HG03103 (cell line): ENCODE results near the gene METTL21C.

Source experiments
- ATAC-seq: cut with Tn5 transposase; IDR thresholded peaks from one replicate; pipeline ENCODE4 v1.9.1; 2021; ENCODE audit warnings: low read depth; ENCODE audit not compliant: unreplicated experiment

METTL21C gene

DNA sequence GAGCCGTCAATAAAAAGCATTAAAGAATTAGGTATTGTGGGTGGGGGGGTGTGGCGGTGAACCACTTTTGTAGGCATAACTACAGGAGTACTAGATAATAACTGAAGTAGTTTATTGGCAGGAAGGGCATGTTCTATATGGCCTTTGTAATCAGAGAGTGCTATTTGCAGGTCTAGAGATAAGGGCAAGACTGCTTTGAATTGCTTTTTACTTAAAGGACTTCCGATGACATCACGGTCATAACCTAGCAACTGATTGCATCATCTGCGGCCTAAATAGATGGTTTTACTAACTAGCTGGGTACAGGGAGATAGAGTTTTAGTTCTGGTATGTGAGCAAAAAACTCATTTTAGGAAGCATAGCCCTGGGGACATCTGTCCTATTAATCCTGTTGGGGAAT lies 24.7 kb downstream of the METTL21C start:
- no peak for ATAC-seq

- ATAC-seq = no peak
Measured at GRCh38 chr13:102667911-102668310, 26.9 kb downstream of the METTL21C start.

DNA sequence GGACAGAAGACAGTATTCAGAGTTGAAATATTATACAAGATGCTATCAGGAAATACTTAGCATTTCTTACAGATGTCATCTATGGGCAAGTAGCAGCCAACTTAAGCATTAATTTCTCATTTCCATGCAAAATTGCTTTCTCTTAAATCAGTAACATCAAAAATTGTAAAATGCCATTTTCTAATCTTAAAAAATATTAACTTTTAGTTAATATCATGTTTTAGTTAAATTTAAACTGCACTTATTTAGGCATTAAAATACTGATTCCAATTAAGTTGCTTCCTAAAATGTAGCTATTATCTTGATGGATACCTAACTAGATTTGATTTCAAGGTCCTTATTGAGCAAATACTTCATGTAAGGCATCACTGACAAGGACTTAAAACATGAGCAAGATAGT lies 27.8 kb downstream of the METTL21C start:
- no peak for ATAC-seq

DNA sequence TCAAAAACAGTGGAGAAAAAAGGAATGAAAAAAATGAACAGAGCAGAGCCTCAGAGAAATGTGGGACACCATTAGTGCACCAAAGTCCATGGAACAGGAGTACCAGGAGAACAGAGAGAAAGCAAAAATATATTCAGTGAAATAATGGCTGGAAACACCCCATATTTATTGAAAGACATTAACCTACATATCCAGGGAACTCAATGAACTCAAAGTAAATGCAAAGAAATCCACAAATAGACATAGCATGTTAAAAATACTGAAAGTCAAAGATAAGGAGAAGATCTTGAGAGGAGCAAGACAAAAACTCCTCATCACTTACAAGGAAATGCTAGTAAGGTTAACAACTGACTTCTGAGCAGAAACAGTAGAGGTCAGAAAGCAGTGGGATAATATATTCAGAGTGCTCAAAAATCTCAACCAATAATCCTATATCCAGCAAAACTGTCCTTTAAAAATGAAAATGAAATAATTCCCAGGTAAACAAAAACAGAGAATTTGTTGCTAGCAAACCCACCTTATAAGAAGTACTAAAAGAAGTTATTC lies 35.6 kb downstream of the METTL21C start:
- no peak for ATAC-seq

DNA sequence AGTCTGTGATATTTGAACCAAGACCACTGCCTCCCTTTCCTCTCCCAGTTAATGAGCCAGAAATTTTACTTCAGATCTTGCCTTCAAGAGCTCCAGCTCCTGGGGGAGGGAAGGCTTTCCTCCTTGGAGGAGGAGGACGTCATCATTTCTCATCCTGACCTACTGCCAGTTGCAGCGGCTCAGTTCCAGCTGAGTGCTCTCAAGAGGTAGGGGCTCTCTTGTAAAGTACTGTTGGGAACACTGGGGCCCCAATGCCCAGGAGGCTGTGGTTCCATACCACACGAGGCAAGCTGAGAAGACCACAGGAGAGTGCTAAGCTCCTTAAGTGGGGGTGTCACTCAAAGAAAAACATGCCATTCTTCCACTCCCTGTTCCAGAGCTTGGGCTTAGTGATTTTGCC lies 36.2 kb downstream of the METTL21C start:
- no peak for ATAC-seq

DNA sequence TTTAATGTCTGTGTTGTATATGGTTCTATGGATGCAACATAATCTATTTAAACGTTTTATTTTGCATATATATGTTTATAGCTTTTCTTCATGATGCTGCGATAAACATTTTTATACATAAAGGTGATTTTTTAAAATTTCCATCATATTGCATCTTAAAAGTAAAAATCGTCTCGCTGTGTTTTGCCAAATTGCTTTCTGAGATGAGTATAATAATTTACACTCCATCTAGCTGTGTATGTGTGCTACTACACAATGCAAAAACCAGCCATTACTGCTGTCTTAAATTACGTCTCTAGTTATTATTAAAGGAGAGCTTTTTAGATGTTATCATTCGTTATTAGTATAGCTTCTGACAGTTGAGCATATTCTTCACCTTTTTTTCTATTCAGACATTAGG lies 37.2 kb downstream of the METTL21C start:
- ATAC-seq = no peak

DNA sequence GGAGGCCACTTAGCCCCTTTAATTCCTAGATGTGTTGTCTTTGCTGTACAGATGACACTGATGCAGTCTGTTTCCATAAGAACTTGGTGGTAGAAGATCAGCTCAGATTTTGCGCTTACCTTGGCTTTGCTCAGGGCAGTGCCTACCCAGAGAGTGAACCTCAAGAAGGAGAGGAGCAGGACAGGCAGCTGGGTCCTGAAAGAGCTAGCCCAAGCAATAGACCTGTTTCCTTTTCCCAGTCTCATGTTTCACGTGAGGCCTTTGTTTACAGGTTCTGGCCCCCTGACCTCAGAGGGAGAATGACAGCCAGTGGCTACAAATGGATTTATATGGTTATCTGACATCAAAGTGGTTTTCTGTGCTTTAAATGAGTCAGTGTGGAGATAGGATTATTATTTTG lies 40.1 kb downstream of the METTL21C start:
- ATAC-seq = no peak

DNA sequence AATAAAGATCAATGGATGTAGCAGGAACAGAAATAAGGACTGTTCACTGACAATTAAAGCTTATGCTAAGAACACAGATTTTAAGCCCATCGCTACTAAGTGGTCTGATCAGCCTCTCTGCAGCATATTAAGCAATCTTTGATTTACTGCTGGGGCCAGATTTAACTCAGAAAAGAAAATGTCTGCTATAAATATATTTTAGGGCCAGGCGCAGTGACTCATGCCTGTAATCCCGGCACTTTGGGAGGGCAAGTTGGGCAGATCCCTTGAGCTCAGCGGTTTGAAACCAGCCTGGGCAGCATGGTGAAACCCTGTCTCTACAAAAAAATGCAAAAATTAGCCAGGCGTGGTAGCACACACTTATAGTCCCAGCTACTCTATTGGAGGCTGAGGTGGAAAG lies 43.0 kb downstream of the METTL21C start:
- no peak for ATAC-seq

DNA sequence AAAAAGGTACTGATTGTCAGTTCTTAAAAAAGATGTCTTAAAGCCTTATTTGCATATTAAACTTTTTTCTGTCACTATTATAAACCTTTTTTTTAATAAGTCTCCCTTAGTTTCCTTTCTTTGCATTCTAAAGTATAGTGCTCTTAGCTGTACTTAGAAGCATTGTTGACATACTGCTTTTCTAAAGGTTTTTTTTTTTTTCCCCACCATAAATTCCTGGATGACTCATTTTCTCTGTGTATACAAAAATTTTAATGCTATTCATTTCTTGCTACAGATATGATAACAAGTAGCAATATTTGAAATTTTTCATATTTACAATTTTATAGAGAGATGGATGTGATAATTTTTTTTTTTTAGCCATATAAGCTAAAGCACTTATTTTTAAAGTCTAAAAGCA lies 43.5 kb downstream of the METTL21C start:
- no peak for ATAC-seq

GRCh38 chr13:102650444-102650843 lies 44.4 kb downstream of the METTL21C start:
- ATAC-seq = no peak

- ATAC-seq = no peak
Measured at GRCh38 chr13:102648046-102648445, 46.8 kb downstream of the METTL21C start.

- ATAC-seq = no peak
Measured at GRCh38 chr13:102645701-102646100, 49.1 kb downstream of the METTL21C start.

DNA sequence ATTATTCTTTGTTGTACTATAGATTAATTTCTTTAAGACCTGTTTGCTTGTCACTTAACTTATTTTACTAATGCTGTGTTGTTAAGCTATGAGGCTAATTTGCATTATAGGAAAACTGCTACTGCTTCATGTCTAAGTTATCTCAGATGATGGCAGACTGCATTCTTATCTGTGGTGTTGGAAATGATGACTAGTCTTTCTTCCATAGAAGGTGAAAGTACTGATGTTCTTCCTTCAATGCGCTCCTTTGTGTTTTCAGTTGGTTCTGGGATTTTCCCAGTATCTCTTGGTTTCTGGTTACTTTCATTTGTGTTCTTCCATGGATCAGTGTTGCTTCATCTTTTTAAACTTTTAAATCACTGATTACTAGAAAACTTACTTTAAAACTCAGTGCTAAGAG lies 51.2 kb downstream of the METTL21C start:
- no peak for ATAC-seq

GRCh38 chr13:102642475-102642874 lies 52.4 kb downstream of the METTL21C start:
- ATAC-seq = no peak

DNA sequence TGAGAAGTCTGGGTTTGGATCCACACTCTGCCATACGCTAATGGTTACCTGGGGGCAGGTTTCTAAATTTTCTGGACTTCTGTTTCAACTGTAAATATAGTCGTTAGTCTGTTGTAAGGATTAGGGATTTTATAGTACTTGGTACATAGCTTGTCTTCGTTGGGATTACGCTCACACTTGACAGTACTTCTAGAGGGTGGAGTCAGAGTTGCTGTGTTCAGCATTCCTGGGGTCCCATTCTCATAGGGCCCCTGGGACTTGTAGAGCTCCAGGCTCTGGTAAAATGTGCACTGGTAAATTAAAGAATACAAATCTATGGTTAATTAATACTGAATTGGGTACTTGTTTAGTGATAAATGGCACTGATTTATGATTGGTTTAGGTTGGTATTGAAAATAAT lies 52.8 kb downstream of the METTL21C start:
- no peak for ATAC-seq

DNA sequence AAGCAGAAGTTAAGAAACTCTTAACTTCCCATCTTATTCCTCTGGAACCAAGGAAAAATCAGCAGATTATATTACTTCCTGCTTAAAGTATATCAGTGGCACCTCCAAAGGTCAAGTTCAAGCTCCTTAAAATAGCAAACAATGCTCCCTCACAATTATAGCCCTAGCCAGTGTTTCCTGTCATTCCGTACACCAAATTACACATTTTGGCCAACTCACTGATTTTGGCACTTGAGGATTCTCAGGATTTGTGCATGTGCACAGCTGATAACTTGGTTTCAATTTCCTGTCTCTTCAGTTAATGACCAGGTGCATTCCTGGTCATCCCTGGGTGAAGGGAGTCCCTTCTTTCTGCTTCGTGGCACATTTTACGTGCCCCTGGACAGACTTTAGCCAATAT lies 56.1 kb downstream of the METTL21C start:
- ATAC-seq = no peak
